ENCODE results near the gene PREP.

The PREP gene

DNA sequence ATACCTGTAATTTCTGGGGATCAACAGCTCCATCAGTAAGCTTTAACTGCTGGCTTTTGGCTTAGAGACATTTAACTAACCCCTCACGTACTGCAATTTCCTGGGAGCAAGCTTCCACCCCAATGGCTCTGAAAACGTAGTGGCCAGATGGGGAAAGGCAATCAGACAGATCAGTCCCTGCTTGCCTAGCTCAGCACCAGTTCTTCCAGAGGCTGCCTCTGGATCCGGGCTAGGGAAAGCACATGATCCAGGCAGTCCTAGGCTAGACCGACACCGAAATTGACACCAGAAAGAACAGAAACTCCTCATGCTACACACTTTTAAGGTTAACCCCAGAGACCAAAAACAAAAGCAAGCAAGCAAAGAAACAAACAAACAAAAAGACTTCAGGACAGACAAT lies 13.3 kb downstream of the PREP start:
- Histone ChIP-seq H3K9me3 (replicated peaks; ENCODE audit: low read length) (no peaks in the 10 kb centered on the region), H3K4me1 (ENCODE audit: control insufficient read depth, insufficient read depth, low read length) (no peaks in the 10 kb centered on the region), H3K27me3 (ENCODE audit: control insufficient read depth, insufficient read depth, low read length) (no peaks in the 10 kb centered on the region), H3K4me3 (ENCODE audit: low read length) (no peak overlapping the region), H3K9ac (ENCODE audit: low read depth, low read length) (no peak overlapping the region), H3K36me3 (ENCODE audit: insufficient read depth, low read length) (no peaks in the 10 kb centered on the region), H3K4me2 (ENCODE audit: low read length) (no peak overlapping the region)

DNA sequence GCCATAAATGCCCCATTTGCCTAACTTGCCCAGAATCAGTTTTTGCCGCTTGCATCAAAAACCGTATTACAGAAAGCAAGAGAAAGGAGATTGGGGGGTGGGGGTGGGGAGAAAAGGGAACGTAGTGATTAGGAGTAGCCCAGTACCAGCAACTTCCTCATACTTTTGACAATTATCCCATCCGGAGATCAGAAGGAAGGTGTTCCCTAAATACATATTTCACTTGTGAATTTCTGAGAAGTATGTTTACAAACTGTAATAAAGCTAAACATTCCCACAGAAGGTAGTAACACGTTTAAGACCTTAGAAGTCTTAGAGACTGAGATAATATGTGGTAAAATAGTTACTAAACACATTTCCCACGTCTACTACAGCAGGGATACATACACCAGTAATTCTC lies 14.5 kb downstream of the PREP start:
- Histone ChIP-seq H3K4me1 (ENCODE audit: control insufficient read depth, insufficient read depth, low read length) (peaks cover 1% of the 10 kb centered on the region), H3K27me3 (ENCODE audit: control insufficient read depth, insufficient read depth, low read length) (no peaks in the 10 kb centered on the region), H3K36me3 (ENCODE audit: insufficient read depth, low read length) (peaks cover 6% of the 10 kb centered on the region), H3K9me3 (replicated peaks; ENCODE audit: low read length) (no peaks in the 10 kb centered on the region), H3K9ac (ENCODE audit: low read depth, low read length) (no peak overlapping the region), H3K4me2 (ENCODE audit: low read length) (no peak overlapping the region), H3K4me3 (ENCODE audit: low read length) (no peak overlapping the region)

GRCh38 chr6:105384004-105384403 lies 18.9 kb downstream of the PREP start:
- Histone ChIP-seq H3K4me1 (ENCODE audit: control insufficient read depth, insufficient read depth, low read length) (peaks cover 10% of the 10 kb centered on the region), H3K4me3 (ENCODE audit: low read length) (no peak overlapping the region), H3K9me3 (replicated peaks; ENCODE audit: low read length) (no peaks in the 10 kb centered on the region), H3K27me3 (ENCODE audit: control insufficient read depth, insufficient read depth, low read length) (no peaks in the 10 kb centered on the region), H3K4me2 (ENCODE audit: low read length) (no peak overlapping the region), H3K9ac (ENCODE audit: low read depth, low read length) (no peak overlapping the region), H3K36me3 (ENCODE audit: insufficient read depth, low read length) (peaks cover 6% of the 10 kb centered on the region)

GRCh38 chr6:105382958-105383357 lies 19.9 kb downstream of the PREP start:
- H3K27me3 ChIP-seq (ENCODE audit: control insufficient read depth, insufficient read depth, low read length) = no peaks in the 10 kb centered on the region
- H3K4me2 ChIP-seq (ENCODE audit: low read length) = no peak overlapping the region
- H3K4me3 ChIP-seq (ENCODE audit: low read length) = no peak overlapping the region
- peaks cover 6% of the 10 kb centered on the region for H3K36me3 ChIP-seq (ENCODE audit: insufficient read depth, low read length)
- no peaks in the 10 kb centered on the region for H3K9me3 ChIP-seq (replicated peaks; ENCODE audit: low read length)
- H3K9ac ChIP-seq (ENCODE audit: low read depth, low read length) = no peak overlapping the region
- H3K4me1 ChIP-seq (ENCODE audit: control insufficient read depth, insufficient read depth, low read length) = peaks cover 10% of the 10 kb centered on the region

DNA sequence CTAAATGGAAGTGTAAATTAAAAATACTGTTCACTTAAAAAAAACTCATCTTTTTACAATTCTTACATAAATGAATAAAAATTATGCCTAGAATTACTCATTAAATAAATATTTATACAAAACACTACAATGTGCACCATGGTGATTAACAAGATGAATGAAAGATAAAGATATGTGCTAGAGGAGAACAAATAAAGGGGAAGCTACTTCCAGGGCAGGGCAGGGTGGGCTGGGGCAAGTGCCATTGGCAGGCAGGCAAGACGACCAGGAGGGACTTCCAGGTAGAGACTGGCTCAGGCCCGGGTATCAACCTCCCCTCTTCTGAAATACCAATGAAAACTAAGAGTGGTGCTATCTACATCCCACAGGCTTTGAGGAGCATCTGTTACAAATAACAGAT lies 20.4 kb downstream of the PREP start:
- H3K9me3 ChIP-seq (replicated peaks; ENCODE audit: low read length) = no peaks in the 10 kb centered on the region
- no peak overlapping the region for H3K4me2 ChIP-seq (ENCODE audit: low read length)
- no peak overlapping the region for H3K9ac ChIP-seq (ENCODE audit: low read depth, low read length)
- H3K36me3 ChIP-seq (ENCODE audit: insufficient read depth, low read length) = peaks cover 6% of the 10 kb centered on the region
- H3K4me3 ChIP-seq (ENCODE audit: low read length) = no peak overlapping the region
- peaks cover 10% of the 10 kb centered on the region for H3K4me1 ChIP-seq (ENCODE audit: control insufficient read depth, insufficient read depth, low read length)
- H3K27me3 ChIP-seq (ENCODE audit: control insufficient read depth, insufficient read depth, low read length) = no peaks in the 10 kb centered on the region

DNA sequence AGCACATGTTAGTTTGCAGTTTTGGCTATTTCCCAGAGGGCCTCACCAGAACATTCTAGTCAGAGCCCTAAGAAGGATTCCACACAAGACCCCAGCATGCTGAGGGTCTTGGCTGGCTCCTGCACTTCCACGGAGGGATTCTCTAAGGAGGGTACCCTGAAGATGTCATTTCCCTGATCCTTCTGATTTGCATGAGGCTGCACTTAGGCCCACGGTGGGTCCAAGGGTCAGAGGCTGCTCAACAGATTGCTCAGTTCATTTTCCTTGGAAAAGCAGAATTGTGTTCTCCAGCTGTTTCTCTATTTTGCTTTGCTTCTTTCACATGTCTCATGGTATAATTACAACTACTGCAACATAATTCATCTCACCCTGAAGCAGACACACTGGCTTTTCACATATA lies 22.2 kb downstream of the PREP start:
- Histone ChIP-seq H3K4me1 (ENCODE audit: control insufficient read depth, insufficient read depth, low read length) (peaks cover 10% of the 10 kb centered on the region), H3K9me3 (replicated peaks; ENCODE audit: low read length) (no peaks in the 10 kb centered on the region), H3K9ac (ENCODE audit: low read depth, low read length) (no peak overlapping the region), H3K4me3 (ENCODE audit: low read length) (no peak overlapping the region), H3K4me2 (ENCODE audit: low read length) (no peak overlapping the region), H3K36me3 (ENCODE audit: insufficient read depth, low read length) (peaks cover 6% of the 10 kb centered on the region), H3K27me3 (ENCODE audit: control insufficient read depth, insufficient read depth, low read length) (no peaks in the 10 kb centered on the region)

- Histone ChIP-seq H3K9ac (ENCODE audit: low read depth, low read length) (no peak overlapping the region), H3K9me3 (replicated peaks; ENCODE audit: low read length) (no peaks in the 10 kb centered on the region), H3K4me2 (ENCODE audit: low read length) (no peak overlapping the region), H3K36me3 (ENCODE audit: insufficient read depth, low read length) (peaks cover 28% of the 10 kb centered on the region), H3K27me3 (ENCODE audit: control insufficient read depth, insufficient read depth, low read length) (no peaks in the 10 kb centered on the region), H3K4me3 (ENCODE audit: low read length) (no peak overlapping the region), H3K4me1 (ENCODE audit: control insufficient read depth, insufficient read depth, low read length) (peaks cover 12% of the 10 kb centered on the region)
These were observed 27.1 kb downstream of the PREP start for GRCh38 chr6:105375797-105376196.

GRCh38 chr6:105374010-105374420 lies 28.9 kb downstream of the PREP start:
- no peaks in the 10 kb centered on the region for H3K9me3 ChIP-seq (replicated peaks; ENCODE audit: low read length)
- peak overlapping the region; percentile 20 for H3K4me2 ChIP-seq (ENCODE audit: low read length)
- no peak overlapping the region for H3K4me3 ChIP-seq (ENCODE audit: low read length)
- no peaks in the 10 kb centered on the region for H3K27me3 ChIP-seq (ENCODE audit: control insufficient read depth, insufficient read depth, low read length)
- H3K36me3 ChIP-seq (ENCODE audit: insufficient read depth, low read length) = peaks cover 28% of the 10 kb centered on the region
- peaks cover 12% of the 10 kb centered on the region for H3K4me1 ChIP-seq (ENCODE audit: control insufficient read depth, insufficient read depth, low read length)
- no peak overlapping the region for H3K9ac ChIP-seq (ENCODE audit: low read depth, low read length)

- Histone ChIP-seq H3K36me3 (ENCODE audit: insufficient read depth, low read length) (peaks cover 33% of the 10 kb centered on the region), H3K9ac (ENCODE audit: low read depth, low read length) (no peak overlapping the region), H3K4me2 (ENCODE audit: low read length) (no peak overlapping the region)
These were observed 29.4 kb downstream of the PREP start for GRCh38 chr6:105373481-105373880.

GRCh38 chr6:105372849-105373182 lies 30.1 kb downstream of the PREP start:
- Histone ChIP-seq H3K4me1 (ENCODE audit: control insufficient read depth, insufficient read depth, low read length) (peaks cover 12% of the 10 kb centered on the region), H3K9me3 (replicated peaks; ENCODE audit: low read length) (no peaks in the 10 kb centered on the region), H3K36me3 (ENCODE audit: insufficient read depth, low read length) (peaks cover 36% of the 10 kb centered on the region), H3K9ac (ENCODE audit: low read depth, low read length) (no peak overlapping the region), H3K27me3 (ENCODE audit: control insufficient read depth, insufficient read depth, low read length) (no peaks in the 10 kb centered on the region), H3K4me2 (ENCODE audit: low read length) (no peak overlapping the region), H3K4me3 (ENCODE audit: low read length) (no peak overlapping the region)

More at GRCh38 chr6:105373481-105373880, 29.4 kb downstream of the PREP start:
- H3K27me3 ChIP-seq (ENCODE audit: control insufficient read depth, insufficient read depth, low read length) = no peaks in the 10 kb centered on the region
- no peak overlapping the region for H3K4me3 ChIP-seq (ENCODE audit: low read length)
- no peaks in the 10 kb centered on the region for H3K9me3 ChIP-seq (replicated peaks; ENCODE audit: low read length)
- H3K4me1 ChIP-seq (ENCODE audit: control insufficient read depth, insufficient read depth, low read length) = peaks cover 12% of the 10 kb centered on the region

GRCh38 chr6:105372142-105372848 lies 30.6 kb downstream of the PREP start:
- peaks cover 12% of the 10 kb centered on the region for H3K4me1 ChIP-seq (ENCODE audit: control insufficient read depth, insufficient read depth, low read length)
- H3K36me3 ChIP-seq (ENCODE audit: insufficient read depth, low read length) = peaks cover 36% of the 10 kb centered on the region
- H3K27me3 ChIP-seq (ENCODE audit: control insufficient read depth, insufficient read depth, low read length) = no peaks in the 10 kb centered on the region
- H3K9me3 ChIP-seq (replicated peaks; ENCODE audit: low read length) = no peaks in the 10 kb centered on the region
- no peak overlapping the region for H3K9ac ChIP-seq (ENCODE audit: low read depth, low read length)
- H3K4me2 ChIP-seq (ENCODE audit: low read length) = no peak overlapping the region
- no peak overlapping the region for H3K4me3 ChIP-seq (ENCODE audit: low read length)

DNA sequence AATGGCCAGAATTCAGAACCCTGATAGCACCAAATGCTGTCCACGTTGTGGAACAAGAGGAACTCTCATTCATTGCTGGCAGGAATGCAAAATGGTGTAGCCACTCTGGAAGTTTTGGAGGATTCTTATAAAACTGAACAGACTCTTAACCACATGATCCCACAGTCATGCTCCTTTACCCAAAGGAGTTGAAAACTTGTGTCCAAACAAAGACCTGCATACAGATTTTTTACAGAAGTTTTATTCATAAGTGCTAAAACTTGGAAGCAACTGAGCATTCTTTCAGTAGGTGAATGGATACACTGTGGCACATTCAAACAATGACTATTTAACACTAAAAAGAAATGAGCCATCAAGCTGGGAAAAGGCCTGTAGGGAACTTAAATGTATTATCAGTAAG lies 32.5 kb downstream of the PREP start:
- no peak overlapping the region for H3K9ac ChIP-seq (ENCODE audit: low read depth, low read length)
- no peak overlapping the region for H3K4me2 ChIP-seq (ENCODE audit: low read length)
- no peaks in the 10 kb centered on the region for H3K9me3 ChIP-seq (replicated peaks; ENCODE audit: low read length)
- peaks cover 12% of the 10 kb centered on the region for H3K4me1 ChIP-seq (ENCODE audit: control insufficient read depth, insufficient read depth, low read length)
- H3K4me3 ChIP-seq (ENCODE audit: low read length) = no peak overlapping the region
- no peaks in the 10 kb centered on the region for H3K27me3 ChIP-seq (ENCODE audit: control insufficient read depth, insufficient read depth, low read length)
- peaks cover 44% of the 10 kb centered on the region for H3K36me3 ChIP-seq (ENCODE audit: insufficient read depth, low read length)

Data from skeletal muscle satellite cell (primary cell).